ENCODE results near the gene ZBTB7C.
"Not testable (repeated sequence)": the region's sequence is repeated elsewhere in the genome, so short reads cannot be mapped to it uniquely, and the experiment has no call there.

The ZBTB7C gene

GRCh38 chr18:48434382-48434781, 25.2 kb upstream of the ZBTB7C start:
- CTCF ChIA-PET, result interaction anchor here (2.8 kb wide), 1 partner anchor 11 kb away, joined by 19 read pairs; no protein-coding TSS in a partner anchor

GRCh38 chr18:48433541-48433940, 24.4 kb upstream of the ZBTB7C start:
- no peaks in the 10 kb centered on the region for H3K36me3 Mint-ChIP-seq
- H3K27me3 Mint-ChIP-seq, result peaks cover 46% of the 10 kb centered on the region
- H3K9me3 Mint-ChIP-seq, result no peaks in the 10 kb centered on the region
- no peak overlapping the region for H3K4me3 Mint-ChIP-seq
- CTCF ChIA-PET, result no interaction called here
- no peaks in the 10 kb centered on the region for H3K4me1 Mint-ChIP-seq
- H3K27ac Mint-ChIP-seq, result no peak overlapping the region
- DNase-seq, result no peak

More at GRCh38 chr18:48434382-48434781, 25.2 kb upstream of the ZBTB7C start:
- H3K4me3 Mint-ChIP-seq, H3K9me3 Mint-ChIP-seq, DNase-seq, H3K4me1 Mint-ChIP-seq, H3K36me3 Mint-ChIP-seq, H3K27ac Mint-ChIP-seq: not testable (repeated sequence)
- peaks cover 45% of the 10 kb centered on the region for H3K27me3 Mint-ChIP-seq

- Mint-ChIP-seq H3K36me3 (no peaks in the 10 kb centered on the region), H3K9me3 (no peaks in the 10 kb centered on the region), H3K4me3 (no peak overlapping the region), H3K27me3 (peaks cover 42% of the 10 kb centered on the region), H3K4me1 (no peaks in the 10 kb centered on the region), H3K27ac (no peak overlapping the region)
- CTCF ChIA-PET, result interaction anchor here (1.8 kb wide), 1 partner anchor 15 kb away, joined by 7 read pairs; no protein-coding TSS in a partner anchor
- no peak for DNase-seq
Measured at GRCh38 chr18:48430150-48430549, 21.0 kb upstream of the ZBTB7C start.

- H3K4me3 Mint-ChIP-seq, result no peak overlapping the region
- CTCF ChIA-PET, result interaction anchor here (0.7 kb wide), 1 partner anchor 118 kb away, joined by 4 read pairs; no protein-coding TSS in a partner anchor
Measured at GRCh38 chr18:48428475-48429177, 19.4 kb upstream of the ZBTB7C start.

GRCh38 chr18:48422947-48423378, 13.8 kb upstream of the ZBTB7C start:
- CTCF ChIA-PET, result no interaction called here
- H3K4me3 Mint-ChIP-seq, result no peak overlapping the region
- no peaks in the 10 kb centered on the region for H3K9me3 Mint-ChIP-seq
- H3K27me3 Mint-ChIP-seq, result peaks cover 60% of the 10 kb centered on the region
- H3K36me3 Mint-ChIP-seq, result no peaks in the 10 kb centered on the region
- peaks cover 3% of the 10 kb centered on the region for H3K4me1 Mint-ChIP-seq
- H3K27ac Mint-ChIP-seq, result no peak overlapping the region
- no peak for DNase-seq

More at GRCh38 chr18:48428475-48429177, 19.4 kb upstream of the ZBTB7C start:
- H3K9me3 Mint-ChIP-seq, result no peaks in the 10 kb centered on the region
- H3K4me1 Mint-ChIP-seq, result no peaks in the 10 kb centered on the region
- DNase-seq, result no peak
- H3K27me3 Mint-ChIP-seq, result peaks cover 56% of the 10 kb centered on the region
- no peak overlapping the region for H3K27ac Mint-ChIP-seq
- no peaks in the 10 kb centered on the region for H3K36me3 Mint-ChIP-seq

- Mint-ChIP-seq H3K9me3 (no peaks in the 10 kb centered on the region), H3K4me1 (peaks cover 3% of the 10 kb centered on the region), H3K27me3 (peaks cover 66% of the 10 kb centered on the region), H3K36me3 (no peaks in the 10 kb centered on the region), H3K4me3 (no peak overlapping the region), H3K27ac (no peak overlapping the region)
- no peak for DNase-seq
- CTCF ChIA-PET, result no interaction called here
Measured at GRCh38 chr18:48419277-48420022, 10.3 kb upstream of the ZBTB7C start.

- Mint-ChIP-seq H3K4me1 (peaks cover 3% of the 10 kb centered on the region), H3K9me3 (no peaks in the 10 kb centered on the region), H3K27me3 (peaks cover 67% of the 10 kb centered on the region), H3K27ac (no peak overlapping the region), H3K36me3 (no peaks in the 10 kb centered on the region), H3K4me3 (no peak overlapping the region)
- CTCF ChIA-PET, result no interaction called here
- no peak for DNase-seq
Measured at GRCh38 chr18:48418539-48419276, 9.5 kb upstream of the ZBTB7C start.

GRCh38 chr18:48417985-48418384, 8.8 kb upstream of the ZBTB7C start:
- H3K4me3 Mint-ChIP-seq, result no peak overlapping the region
- DNase-seq, result no peak
- no peaks in the 10 kb centered on the region for H3K9me3 Mint-ChIP-seq
- no peak overlapping the region for H3K27ac Mint-ChIP-seq
- no peaks in the 10 kb centered on the region for H3K36me3 Mint-ChIP-seq
- CTCF ChIA-PET, result no interaction called here
- H3K27me3 Mint-ChIP-seq, result peaks cover 69% of the 10 kb centered on the region
- H3K4me1 Mint-ChIP-seq, result no peaks in the 10 kb centered on the region

- Mint-ChIP-seq H3K9me3 (no peaks in the 10 kb centered on the region), H3K4me3 (no peak overlapping the region), H3K27me3 (peaks cover 82% of the 10 kb centered on the region), H3K27ac (no peak overlapping the region), H3K36me3 (no peaks in the 10 kb centered on the region), H3K4me1 (peaks cover 9% of the 10 kb centered on the region)
- CTCF ChIA-PET, result no interaction called here
- DNase-seq, result no peak
Measured at GRCh38 chr18:48413342-48413741, 4.2 kb upstream of the ZBTB7C start.

GRCh38 chr18:48412339-48412929, 3.3 kb upstream of the ZBTB7C start:
- H3K36me3 Mint-ChIP-seq, result no peaks in the 10 kb centered on the region
- H3K27ac Mint-ChIP-seq, result no peak overlapping the region
- CTCF ChIA-PET, result interaction anchor here (1.0 to 1.2 kb wide), 3 partner anchors 34 to 988 kb away, joined by 3 to 4 read pairs (median 3); no protein-coding TSS in a partner anchor
- H3K4me1 Mint-ChIP-seq, result peaks cover 16% of the 10 kb centered on the region
- peak; percentile 41 for DNase-seq
- peaks cover 83% of the 10 kb centered on the region for H3K27me3 Mint-ChIP-seq
- no peak overlapping the region for H3K4me3 Mint-ChIP-seq
- no peaks in the 10 kb centered on the region for H3K9me3 Mint-ChIP-seq

GRCh38 chr18:48410095-48410920, 1.1 kb upstream of the ZBTB7C start:
- H3K27ac Mint-ChIP-seq, result no peak overlapping the region
- H3K4me3 Mint-ChIP-seq, result peak overlapping the region; percentile 59
- CTCF ChIA-PET, result no interaction called here
- H3K9me3 Mint-ChIP-seq, result no peaks in the 10 kb centered on the region
- peak; percentile 84 for DNase-seq
- H3K4me1 Mint-ChIP-seq, result peaks cover 17% of the 10 kb centered on the region
- H3K36me3 Mint-ChIP-seq, result no peaks in the 10 kb centered on the region
- peaks cover 89% of the 10 kb centered on the region for H3K27me3 Mint-ChIP-seq

GRCh38 chr18:48409591-48410094, 460 bp upstream of the ZBTB7C start:
- H3K4me3 Mint-ChIP-seq, result peak overlapping the region; percentile 59
- no peaks in the 10 kb centered on the region for H3K9me3 Mint-ChIP-seq
- DNase-seq, result no peak
- CTCF ChIA-PET, result no interaction called here
- H3K27me3 Mint-ChIP-seq, result peaks cover 90% of the 10 kb centered on the region
- H3K36me3 Mint-ChIP-seq, result no peaks in the 10 kb centered on the region
- no peak overlapping the region for H3K27ac Mint-ChIP-seq
- H3K4me1 Mint-ChIP-seq, result peaks cover 20% of the 10 kb centered on the region

GRCh38 chr18:48408111-48408726, 964 bp downstream of the ZBTB7C start:
- H3K4me3 Mint-ChIP-seq, result peak overlapping the region; percentile 75
- no peaks in the 10 kb centered on the region for H3K36me3 Mint-ChIP-seq
- no peak for DNase-seq
- no peak overlapping the region for H3K27ac Mint-ChIP-seq
- H3K27me3 Mint-ChIP-seq, result peaks cover 86% of the 10 kb centered on the region
- H3K4me1 Mint-ChIP-seq, result peaks cover 20% of the 10 kb centered on the region
- H3K9me3 Mint-ChIP-seq, result no peaks in the 10 kb centered on the region
- CTCF ChIA-PET, result no interaction called here

Data from activated naive CD4-positive, alpha-beta T cell treated with anti-CD3 and anti-CD28 coated beads, Interleukin-2, amount 10 ng/mL, durations not matched to agents 7 days and 5 days (primary cell).